Endothelial cell (in vitro differentiated cells): ENCODE results near the gene COMMD8. TPM values are rescaled to one million over a fixed set of nuclear protein-coding genes. Genes with fewer than 3 reads are reported as not detected.
"Not testable (repeated sequence)": the region's sequence is repeated elsewhere in the genome, so short reads cannot be mapped to it uniquely, and the experiment has no call there.

Experiments
- DNase-seq: peaks from one replicate; pipeline ENCODE4 v3.0.0; 2021; ENCODE audit warnings: low spot score
- H3K27ac Mint-ChIP-seq: one replicate; pipeline ENCODE4 v1.8.0; 2021; ENCODE audit warnings: mixed read lengths, inconsistent platforms; ENCODE audit not compliant: unreplicated experiment
- H3K27me3 Mint-ChIP-seq: one replicate; pipeline ENCODE4 v1.8.0; 2021; ENCODE audit warnings: mild to moderate bottlenecking, moderate library complexity, mixed read lengths, inconsistent platforms; ENCODE audit not compliant: unreplicated experiment
- H3K36me3 Mint-ChIP-seq: one replicate; pipeline ENCODE4 v1.8.0; 2021; ENCODE audit warnings: mild to moderate bottlenecking, low read depth, mixed read lengths, inconsistent platforms; ENCODE audit not compliant: unreplicated experiment
- H3K4me1 Mint-ChIP-seq: one replicate; pipeline ENCODE4 v1.8.0; 2021; ENCODE audit warnings: mild to moderate bottlenecking, mixed read lengths, inconsistent platforms; ENCODE audit not compliant: unreplicated experiment
- H3K4me3 Mint-ChIP-seq: one replicate; pipeline ENCODE4 v1.8.0; 2021; ENCODE audit warnings: mild to moderate bottlenecking, mixed read lengths, inconsistent platforms; ENCODE audit not compliant: unreplicated experiment
- H3K9me3 Mint-ChIP-seq: one replicate; pipeline ENCODE4 v1.8.0; 2021; ENCODE audit warnings: mixed read lengths, inconsistent platforms; ENCODE audit not compliant: unreplicated experiment
- total RNA-seq: library from RNA; stranded (reverse); fragmentation: NEBNext Ultra II Directional; extraction: Animal tissue kit (Norgen Biotek cat#: 25700); gene quantifications from one replicate; pipeline ENCODE4 v1.2.1, GENCODE V29; 2021; ENCODE audit not compliant: unreplicated experiment
- TF ChIP-seq, protein P1 (sequence below): fragments of 200-600 bp; sonication (generic); IDR thresholded peaks from one replicate; pipeline ENCODE4 v1.5.0; 2021; ENCODE audit warnings: antibody characterized with exemption; ENCODE audit not compliant: unreplicated experiment

COMMD8 gene
- total RNA-seq, 1 donor from 2014 or later, result 8.5 TPM

DNA sequence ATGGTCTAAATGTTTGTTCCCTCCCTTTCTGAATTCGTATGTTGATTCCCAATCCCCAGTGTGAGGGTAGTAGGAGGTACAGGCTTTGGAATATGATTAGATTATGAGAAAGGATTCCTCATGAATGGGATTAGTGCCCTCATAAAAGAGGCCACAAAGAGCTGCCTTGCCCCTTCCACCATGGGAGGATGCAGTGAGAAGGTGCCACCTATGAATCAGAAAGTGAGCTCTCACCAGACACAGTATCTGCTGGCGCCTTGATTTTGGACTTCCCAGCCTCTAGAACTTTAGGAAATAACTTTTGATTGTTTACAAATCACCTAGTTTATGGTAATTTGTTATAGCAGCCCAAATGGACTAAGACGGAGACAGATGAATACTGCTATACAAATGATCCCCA is 25.2 kb upstream of the COMMD8 start:
- Mint-ChIP-seq H3K4me1 (peaks cover 6% of the 10 kb centered on the region), H3K36me3 (no peaks in the 10 kb centered on the region), H3K27me3 (peaks cover 2% of the 10 kb centered on the region), H3K9me3 (no peaks in the 10 kb centered on the region), H3K27ac (no peak overlapping the region), H3K4me3 (no peak overlapping the region)
- DNase-seq, result no peak
- TF ChIP-seq, protein P1, sequence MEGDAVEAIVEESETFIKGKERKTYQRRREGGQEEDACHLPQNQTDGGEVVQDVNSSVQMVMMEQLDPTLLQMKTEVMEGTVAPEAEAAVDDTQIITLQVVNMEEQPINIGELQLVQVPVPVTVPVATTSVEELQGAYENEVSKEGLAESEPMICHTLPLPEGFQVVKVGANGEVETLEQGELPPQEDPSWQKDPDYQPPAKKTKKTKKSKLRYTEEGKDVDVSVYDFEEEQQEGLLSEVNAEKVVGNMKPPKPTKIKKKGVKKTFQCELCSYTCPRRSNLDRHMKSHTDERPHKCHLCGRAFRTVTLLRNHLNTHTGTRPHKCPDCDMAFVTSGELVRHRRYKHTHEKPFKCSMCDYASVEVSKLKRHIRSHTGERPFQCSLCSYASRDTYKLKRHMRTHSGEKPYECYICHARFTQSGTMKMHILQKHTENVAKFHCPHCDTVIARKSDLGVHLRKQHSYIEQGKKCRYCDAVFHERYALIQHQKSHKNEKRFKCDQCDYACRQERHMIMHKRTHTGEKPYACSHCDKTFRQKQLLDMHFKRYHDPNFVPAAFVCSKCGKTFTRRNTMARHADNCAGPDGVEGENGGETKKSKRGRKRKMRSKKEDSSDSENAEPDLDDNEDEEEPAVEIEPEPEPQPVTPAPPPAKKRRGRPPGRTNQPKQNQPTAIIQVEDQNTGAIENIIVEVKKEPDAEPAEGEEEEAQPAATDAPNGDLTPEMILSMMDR, result no peak

DNA sequence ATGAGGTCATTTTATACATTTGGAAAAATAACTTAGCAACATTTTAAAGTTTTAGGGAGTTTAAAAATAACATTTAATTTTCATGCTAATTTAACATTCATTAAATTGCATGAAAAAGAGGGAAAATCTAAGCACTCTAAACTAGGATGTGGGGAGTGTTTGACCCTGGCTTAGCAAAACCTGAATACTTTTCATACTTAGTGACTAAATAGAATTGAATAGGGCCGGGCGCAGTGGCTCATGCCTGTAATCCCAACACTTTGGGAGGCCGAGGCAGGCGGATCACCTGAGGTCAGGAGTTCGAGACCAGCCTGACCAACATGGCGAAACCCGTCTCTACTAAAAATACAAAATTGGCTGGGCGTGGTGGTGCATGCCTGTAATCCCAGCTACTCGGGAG is 23.2 kb upstream of the COMMD8 start:
- H3K9me3 Mint-ChIP-seq, H3K27ac Mint-ChIP-seq, DNase-seq, H3K36me3 Mint-ChIP-seq, H3K4me3 Mint-ChIP-seq, H3K27me3 Mint-ChIP-seq: not testable (repeated sequence)
- peaks cover 12% of the 10 kb centered on the region for H3K4me1 Mint-ChIP-seq

GRCh38 chr4:47486231-47486673 is 22.8 kb upstream of the COMMD8 start:
- H3K27ac Mint-ChIP-seq, result no peak overlapping the region
- no peak for DNase-seq
- TF ChIP-seq, protein P1, result no peak
- H3K4me3 Mint-ChIP-seq, result peak overlapping the region; percentile 98
- no peaks in the 10 kb centered on the region for H3K9me3 Mint-ChIP-seq
- H3K36me3 Mint-ChIP-seq, result no peaks in the 10 kb centered on the region
- peaks cover 2% of the 10 kb centered on the region for H3K27me3 Mint-ChIP-seq
- peaks cover 12% of the 10 kb centered on the region for H3K4me1 Mint-ChIP-seq

- TF ChIP-seq, protein P1, result no peak
- peaks cover 12% of the 10 kb centered on the region for H3K4me1 Mint-ChIP-seq
- H3K36me3 Mint-ChIP-seq, result no peaks in the 10 kb centered on the region
- H3K27ac Mint-ChIP-seq, result peak overlapping the region; percentile 97
- H3K9me3 Mint-ChIP-seq, result no peaks in the 10 kb centered on the region
- peaks cover 2% of the 10 kb centered on the region for H3K27me3 Mint-ChIP-seq
- DNase-seq, result no peak
- H3K4me3 Mint-ChIP-seq, result peak overlapping the region; percentile 98
These were observed 22.3 kb upstream of the COMMD8 start for GRCh38 chr4:47485768-47486167.

GRCh38 chr4:47485047-47485692 is 21.7 kb upstream of the COMMD8 start, which contains the start of gene ATP10D:
Gene ATP10D (plus strand): TSS chr4:47485275. CDS start chr4:47512541, 27,266 bp downstream.
- TF ChIP-seq, protein P1, result no peak
- peaks cover 12% of the 10 kb centered on the region for H3K4me1 Mint-ChIP-seq
- peak within 1 kb of the TSS; percentile 98 for H3K4me3 Mint-ChIP-seq
- peak; percentile 94 for DNase-seq
- H3K9me3 Mint-ChIP-seq, result no peaks in the 10 kb centered on the region
- H3K36me3 Mint-ChIP-seq, result no peaks in the 10 kb centered on the region
- no peaks in the 10 kb centered on the region for H3K27me3 Mint-ChIP-seq
- H3K27ac Mint-ChIP-seq, result peak within 1 kb of the TSS; percentile 97
